IMR-90 (cell line): Measurements from ENCODE around the gene FBXW11. TPM values are rescaled to one million over a fixed set of nuclear protein-coding genes. Genes with fewer than 3 reads are reported as not detected.
A peak's percentile ranks its signal among the peaks of the same experiment; 100 is the strongest.
"Not testable (repeated sequence)": the region's sequence is repeated elsewhere in the genome, so short reads cannot be mapped to it uniquely, and the experiment has no call there.

ENCODE experiments used
- ATAC-seq: fragments of 200-7000 bp; cut with Tn5 transposase; 2 replicates; pipeline ENCODE4 v1.9.1; 2020; ENCODE audit warnings: low read depth, mild to moderate bottlenecking, moderate library complexity
- BruUV-seq: library from RNA; stranded (reverse); fragments of 400-500 nt; replicated peaks from 2 replicates; lab custom pipeline; 2021; lab: Mats Ljungman, UMichigan
- CTCF ChIA-PET: fragments of 300-600 bp; formaldehyde crosslinking; extraction: SDS; loops from one replicate; lab custom pipeline; 2021; ENCODE audit warnings: antibody characterized with exemption; lab: Yijun Ruan, JAX
- POLR2A ChIA-PET: fragments of 300-600 bp; sonication (Branson Sonifier 250); formaldehyde crosslinking; loops from one replicate; lab custom pipeline; 2022; ENCODE audit warnings: antibody characterized with exemption; ENCODE audit not compliant: unreplicated experiment; lab: Charles Lee
- DNase-seq: peaks from one replicate; pipeline ENCODE4 v3.0.0; 2013
- H2AFZ ChIP-seq: replicated peaks from 2 replicates; pipeline ENCODE3; 2013; ENCODE audit warnings: low read length, mild to moderate bottlenecking; ENCODE audit not compliant: poor library complexity
- H2AK5ac ChIP-seq: 2 replicates; pipeline ENCODE4 v1.6.1; 2013; ENCODE audit warnings: low read depth, low read length, inconsistent platforms
- H2AK9ac ChIP-seq: replicated peaks from 2 replicates; pipeline ENCODE3; 2013; ENCODE audit warnings: mild to moderate bottlenecking, low read depth, low read length, moderate library complexity; ENCODE audit not compliant: poor library complexity
- H2BK120ac ChIP-seq: 2 replicates; pipeline ENCODE4 v1.6.1; 2013; ENCODE audit warnings: low read depth, low read length, inconsistent platforms
- H2BK15ac ChIP-seq: 3 replicates; pipeline ENCODE4 v1.6.1; 2013; ENCODE audit warnings: low read depth, low read length, inconsistent platforms
- H2BK20ac ChIP-seq: 2 replicates; pipeline ENCODE4 v1.6.1; 2013; ENCODE audit warnings: low read depth, mild to moderate bottlenecking, inconsistent platforms, low read length, moderate library complexity
- H2BK5ac ChIP-seq: 2 replicates; pipeline ENCODE4 v1.6.1; 2013; ENCODE audit warnings: mild to moderate bottlenecking, low read depth, low read length, inconsistent platforms; ENCODE audit not compliant: poor library complexity, severe bottlenecking
- H3K14ac ChIP-seq: replicated peaks from 2 replicates; pipeline ENCODE4 v1.6.1; 2013; ENCODE audit warnings: low read depth, low read length, inconsistent platforms
- H3K18ac ChIP-seq: 2 replicates; pipeline ENCODE4 v1.6.1; 2013; ENCODE audit warnings: low read depth, low read length, control low read depth
- H3K23ac ChIP-seq: 2 replicates; pipeline ENCODE4 v1.6.1; 2013; ENCODE audit warnings: low read depth, low read length, inconsistent platforms
- H3K27ac ChIP-seq: 2 replicates; pipeline ENCODE4 v1.5.1; 2013; ENCODE audit warnings: mild to moderate bottlenecking, control low read depth, low read length; ENCODE audit not compliant: insufficient read depth
- H3K27me3 ChIP-seq: 2 replicates; pipeline ENCODE4 v1.6.1; 2013; ENCODE audit warnings: low read length; ENCODE audit not compliant: control insufficient read depth, insufficient read depth
- H3K36me3 ChIP-seq: 2 replicates; pipeline ENCODE4 v1.6.1; 2013; ENCODE audit warnings: low read length, mixed read lengths; ENCODE audit not compliant: control insufficient read depth, insufficient read depth
- H3K4ac ChIP-seq: 2 replicates; pipeline ENCODE4 v1.6.1; 2013; ENCODE audit warnings: low read depth, low read length, inconsistent platforms
- H3K4me1 ChIP-seq: 2 replicates; pipeline ENCODE4 v1.6.1; 2013; ENCODE audit warnings: low read length, mixed read lengths; ENCODE audit not compliant: control insufficient read depth, insufficient read depth
- H3K4me2 ChIP-seq: 2 replicates; pipeline ENCODE4 v1.6.1; 2013; ENCODE audit warnings: low read depth, mild to moderate bottlenecking, control low read depth, low read length, moderate library complexity
- H3K4me3 ChIP-seq: 2 replicates; pipeline ENCODE4 v1.5.1; 2013; ENCODE audit warnings: low read depth, mild to moderate bottlenecking, control low read depth, low read length, moderate library complexity; ENCODE audit not compliant: insufficient read depth
- H3K56ac ChIP-seq: 2 replicates; pipeline ENCODE4 v1.6.1; 2013; ENCODE audit warnings: low read length, inconsistent platforms; ENCODE audit not compliant: insufficient read depth; ENCODE audit errors: extremely low read depth
- H3K79me1 ChIP-seq, 2 experiments: 2 replicates each; pipeline ENCODE4 v1.6.1; 2013; ENCODE audit warnings: low read length in 2 of 2, inconsistent platforms in 1 of 2, low read depth in 1 of 2
- H3K9ac ChIP-seq: 2 replicates; pipeline ENCODE4 v1.6.1; 2013; ENCODE audit warnings: low read depth, low read length, control low read depth
- H3K9me1 ChIP-seq: 2 replicates; pipeline ENCODE4 v1.6.1; 2013; ENCODE audit warnings: low read length, inconsistent platforms; ENCODE audit not compliant: insufficient read depth
- H3K9me3 ChIP-seq: 2 replicates; pipeline ENCODE4 v1.6.1; 2013; ENCODE audit warnings: low read length; ENCODE audit not compliant: control insufficient read depth, insufficient read depth
- H4K20me1 ChIP-seq: 2 replicates; pipeline ENCODE4 v1.6.1; 2013; ENCODE audit warnings: low read length, inconsistent platforms; ENCODE audit not compliant: insufficient read depth
- H4K5ac ChIP-seq: 2 replicates; pipeline ENCODE4 v1.6.1; 2013; ENCODE audit warnings: mild to moderate bottlenecking, low read depth, low read length, control low read depth
- H4K8ac ChIP-seq, 2 experiments: 2 replicates each; pipeline ENCODE4 v1.6.1; 2013; ENCODE audit warnings: low read depth in 2 of 2, low read length in 2 of 2, control low read depth in 1 of 2, inconsistent platforms in 1 of 2
- H4K91ac ChIP-seq: 2 replicates; pipeline ENCODE4 v1.6.1; 2013; ENCODE audit warnings: low read depth, low read length, inconsistent platforms; ENCODE audit not compliant: insufficient read depth
- RAD21 ChIP-seq: IDR thresholded peaks from 2 replicates; pipeline ENCODE4 v1.6.1; 2012; ENCODE audit warnings: low read length, improper control_type of control experiment
- WGBS, 2 experiments: methylation state at CpG; one replicate each; pipeline versions ENCODE4 v1.1.5 to v1.1.7; 2013; ENCODE audit warnings: missing lambda C conversion rate in 2 of 2; ENCODE audit not compliant: insufficient read length in 1 of 2; ENCODE audit errors: extremely low coverage in 2 of 2; 5-methylcytosine and 5-hydroxymethylcytosine counted together
- dilution Hi-C: fragments of 300-500 bp; cut with HindIII; formaldehyde crosslinking; loops from one replicate; pipeline ENCODE4 v1.14.3; 2018; ENCODE audit warnings: low sequenced_read_pairs; ENCODE audit not compliant: unreplicated experiment
- in situ Hi-C: fragments of 300-500 bp; cut with MboI; formaldehyde crosslinking; loops from 3 replicates; pipeline ENCODE4 v1.14.3; 2019; ENCODE audit warnings: low sequenced_read_pairs, inconsistent platforms, mixed read lengths
- intact Hi-C: fragments of 100-400 bp; cut with micrococcal nuclease; formaldehyde crosslinking; loops from 2 replicates; pipeline ENCODE4 v1.10.0; 2022
- polyA plus RNA-seq, 3 experiments: library from polyadenylated mRNA; depleted of rRNA; stranded (reverse); fragments of >200 nt; gene quantifications; 2 replicates each; pipeline ENCODE4 v1.2.3, GENCODE V29; 2012; ENCODE audit warnings: low replicate concordance in 1 of 3
- total RNA-seq: library from RNA; depleted of rRNA; stranded (reverse); fragments of >200 nt; gene quantifications from 2 replicates; pipeline ENCODE4 v1.2.3, GENCODE V29; 2012

The FBXW11 gene
- total and polyA plus RNA-seq, 2 of the 4 experiments (the other 2 are of a cell fraction) = 34.3 to 97.1 TPM

- dilution Hi-C loops, H2AK5ac ChIP-seq, H2BK20ac ChIP-seq, H3K56ac ChIP-seq, H3K14ac ChIP-seq, H4K5ac ChIP-seq, H2AFZ ChIP-seq, H3K9me3 ChIP-seq, H3K4ac ChIP-seq, H2AK9ac ChIP-seq, POLR2A ChIA-PET, in situ Hi-C loops, ATAC-seq, H2BK5ac ChIP-seq, H3K4me3 ChIP-seq, H3K9ac ChIP-seq, H3K18ac ChIP-seq, H3K4me1 ChIP-seq, H3K23ac ChIP-seq, H3K9me1 ChIP-seq, H4K8ac ChIP-seq, H4K20me1 ChIP-seq, H2BK15ac ChIP-seq, H3K4me2 ChIP-seq, DNase-seq, BruUV-seq, H2BK120ac ChIP-seq, H4K91ac ChIP-seq, H3K27me3 ChIP-seq, intact Hi-C loops, H3K79me1 ChIP-seq, H3K27ac ChIP-seq, H3K36me3 ChIP-seq: not testable (repeated sequence)
- CTCF ChIA-PET = interaction anchor here (1.0 kb wide), 1 partner anchor 14 kb away, joined by 3 read pairs; the partner anchor contains the start of gene FBXW11
- peak; percentile 15; the same call in 1 of the 2 replicates for TF ChIP-seq RAD21
- WGBS, 2 experiments = 86% methylated on average over 1 of the region's 10 CpGs; no CpG with 5 or more reads in 1 of the 2 experiments
These were observed 13.8 kb upstream of the FBXW11 start for GRCh38 chr5:172020110-172020786.
